Left ventricle myocardium superior (tissue), 1 donor: Measurements from ENCODE around the gene TIPRL. TPM values are rescaled to one million over a fixed set of nuclear protein-coding genes. Genes with fewer than 3 reads are reported as not detected.
"Not testable (repeated sequence)": the region's sequence is repeated elsewhere in the genome, so short reads cannot be mapped to it uniquely, and the experiment has no call there.

Source experiments
- ATAC-seq: fragments of 200-7000 bp; cut with Tn5 transposase; one replicate; pipeline ENCODE4 v1.9.1; 2020; ENCODE audit warnings: mild to moderate bottlenecking, moderate library complexity
- DNase-seq: peaks from one replicate; pipeline ENCODE4 v3.0.0-alpha.2; 2020
- intact Hi-C: fragments of 100-400 bp; cut with micrococcal nuclease; formaldehyde crosslinking; loops from one replicate; pipeline ENCODE4 v1.11.0; 2022
- total RNA-seq: library from RNA; stranded (reverse); fragmentation: NEBNext Ultra II Directional; extraction: Animal tissue kit (Norgen Biotek cat#: 25700); gene quantifications from one replicate; pipeline ENCODE4 v1.2.1, GENCODE V29; 2021
- donor health status: DM: no; HTN: yes; CAD: no; lungs with severe emphysema.

Gene TIPRL
- total RNA-seq, 1 donor from 2014 or later, result 25.8 TPM

- DNase-seq, result no peak
- no peak for ATAC-seq
- intact Hi-C loops, result no loop called here
Measured at GRCh38 chr1:168199056-168199455, 20.3 kb downstream of the TIPRL start.

GRCh38 chr1:168202941-168203654, 24.3 kb downstream of the TIPRL start:
- no peak for DNase-seq
- ATAC-seq, result peak; percentile 85
- intact Hi-C loops, result no loop called here

- no peak for DNase-seq
- ATAC-seq, result no peak
- intact Hi-C loops, result no loop called here
Measured at GRCh38 chr1:168206111-168206510, 27.3 kb downstream of the TIPRL start.

- intact Hi-C loops, DNase-seq, ATAC-seq: not testable (repeated sequence)
Measured at GRCh38 chr1:168207673-168208072, 28.9 kb downstream of the TIPRL start.

GRCh38 chr1:168210312-168210711, 31.6 kb downstream of the TIPRL start:
- DNase-seq (no peak), ATAC-seq (no peak)
- intact Hi-C loops, result no loop called here

- DNase-seq (no peak), ATAC-seq (no peak)
- intact Hi-C loops, result no loop called here
Measured at GRCh38 chr1:168213349-168213748, 34.6 kb downstream of the TIPRL start.

- DNase-seq (no peak), ATAC-seq (peak; percentile 90)
- intact Hi-C loops, result no loop called here
Measured at GRCh38 chr1:168216171-168216570, 37.4 kb downstream of the TIPRL start.

GRCh38 chr1:168217664-168218063, 38.9 kb downstream of the TIPRL start:
- ATAC-seq, result no peak
- DNase-seq, result no peak
- intact Hi-C loops, result no loop called here

GRCh38 chr1:168218658-168219057, 39.9 kb downstream of the TIPRL start:
- ATAC-seq (no peak), DNase-seq (no peak)
- intact Hi-C loops, result no loop called here

- intact Hi-C loops, result no loop called here
- no peak for DNase-seq
- no peak for ATAC-seq
Measured at GRCh38 chr1:168220470-168220871, 41.7 kb downstream of the TIPRL start.

GRCh38 chr1:168221275-168221674, 42.5 kb downstream of the TIPRL start:
- ATAC-seq (no peak), DNase-seq (no peak)
- intact Hi-C loops, result no loop called here

- intact Hi-C loops, result no loop called here
- DNase-seq (no peak), ATAC-seq (no peak)
Measured at GRCh38 chr1:168223261-168223660, 44.5 kb downstream of the TIPRL start.

- intact Hi-C loops, result no loop called here
- DNase-seq, result no peak
- ATAC-seq, result no peak
Measured at GRCh38 chr1:168223681-168224540, 45.1 kb downstream of the TIPRL start.

GRCh38 chr1:168224991-168225390, 46.2 kb downstream of the TIPRL start:
- no peak for DNase-seq
- ATAC-seq, result no peak
- intact Hi-C loops, result no loop called here

GRCh38 chr1:168225476-168226190, 46.9 kb downstream of the TIPRL start, which contains the start of gene SFT2D2:
Gene SFT2D2, plus strand, starts transcription at chr1:168226004. Its CDS starts 76 bp downstream, at chr1:168226080.
- DNase-seq (peak; percentile 90), ATAC-seq (peak; percentile 99)
- intact Hi-C loops, result no loop called here

GRCh38 chr1:168227620-168228019, 48.9 kb downstream of the TIPRL start:
- no peak for ATAC-seq
- no peak for DNase-seq
- intact Hi-C loops, result no loop called here

GRCh38 chr1:168229893-168230292, 51.1 kb downstream of the TIPRL start:
- ATAC-seq, result no peak
- intact Hi-C loops, result no loop called here

GRCh38 chr1:168230709-168231108, 51.9 kb downstream of the TIPRL start:
- intact Hi-C loops, result no loop called here
- DNase-seq (no peak), ATAC-seq (no peak)

More at GRCh38 chr1:168229893-168230292, 51.1 kb downstream of the TIPRL start:
- DNase-seq, result no peak

GRCh38 chr1:168234846-168235547, 56.2 kb downstream of the TIPRL start:
- ATAC-seq, result peak; percentile 69
- DNase-seq, result no peak
- intact Hi-C loops, result no loop called here
